ENCODE data around the gene SIGLEC10.
"Not testable (repeated sequence)": the region's sequence is repeated elsewhere in the genome, so short reads cannot be mapped to it uniquely, and the experiment has no call there.

SIGLEC10 gene

GRCh38 chr19:51417107-51417809 is at the start of gene SIGLEC10:
TSS of gene SIGLEC10 (minus strand) at chr19:51417642. CDS start at chr19:51417581, 61 bp downstream.
- DNase-seq, result no peak

GRCh38 chr19:51466723-51467122 is 49.3 kb upstream of the SIGLEC10 start:
- DNase-seq, result no peak

- DNase-seq, result not testable (repeated sequence)
Observed at GRCh38 chr19:51463976-51464581, 46.6 kb upstream of the SIGLEC10 start.

GRCh38 chr19:51462681-51463080 is 45.2 kb upstream of the SIGLEC10 start:
- no peak for DNase-seq

- no peak for DNase-seq
Observed at GRCh38 chr19:51462276-51462675, 44.8 kb upstream of the SIGLEC10 start.

GRCh38 chr19:51461723-51462161 is 44.3 kb upstream of the SIGLEC10 start:
- no peak for DNase-seq

- no peak for DNase-seq
Observed at GRCh38 chr19:51460164-51460992, 42.9 kb upstream of the SIGLEC10 start.

GRCh38 chr19:51458899-51459505 is 41.6 kb upstream of the SIGLEC10 start:
- no peak for DNase-seq

- DNase-seq, result no peak
Observed at GRCh38 chr19:51458051-51458645, 40.7 kb upstream of the SIGLEC10 start, which contains the start of gene SIGLEC8. TSS of gene SIGLEC8 (minus strand) at chr19:51458454. CDS start at chr19:51458387, 67 bp downstream.

GRCh38 chr19:51457351-51458013 is 40.0 kb upstream of the SIGLEC10 start:
- DNase-seq, result no peak

GRCh38 chr19:51456541-51457290 is 39.3 kb upstream of the SIGLEC10 start:
- DNase-seq, result no peak

GRCh38 chr19:51450730-51451307 is 33.4 kb upstream of the SIGLEC10 start:
- no peak for DNase-seq

- no peak for DNase-seq
Observed at GRCh38 chr19:51448411-51449016, 31.1 kb upstream of the SIGLEC10 start.

GRCh38 chr19:51448011-51448410 is 30.6 kb upstream of the SIGLEC10 start:
- no peak for DNase-seq

- not testable (repeated sequence) for DNase-seq
Observed at GRCh38 chr19:51447510-51447909, 30.1 kb upstream of the SIGLEC10 start.

- DNase-seq, result peak; percentile 69
Observed at GRCh38 chr19:51441410-51442390, 24.3 kb upstream of the SIGLEC10 start.

- DNase-seq, result peak; percentile 35
Observed at GRCh38 chr19:51440846-51441409, 23.5 kb upstream of the SIGLEC10 start.

GRCh38 chr19:51440052-51440451 is 22.6 kb upstream of the SIGLEC10 start:
- no peak for DNase-seq

GRCh38 chr19:51439021-51439465 is 21.6 kb upstream of the SIGLEC10 start:
- no peak for DNase-seq
